ENCODE results near the gene SMIM32.

GRCh38 chr5:136157514-136157913 is 35.4 kb downstream of the SMIM32 start:
- no peak for TF ChIP-seq CTCF (IDR thresholded peaks at IDR 0.05)
- TF ChIP-seq POLR2AphosphoS5 (IDR thresholded peaks at IDR 0.05; ENCODE audit: low read depth, low read length) = no peak
- no peak for TF ChIP-seq REST (IDR thresholded peaks at IDR 0.05; ENCODE audit: insufficient read depth in 1 of 2, low read depth in 2 of 2, low read length in 1 of 2)
- no peak for TF ChIP-seq TCF7L2 (IDR thresholded peaks at IDR 0.05; ENCODE audit: low read depth, low read length)

Data from Panc1 (cell line).